Erythroblast (primary cell): ENCODE results near the gene NAT8L.

Source experiments
- DNase-seq, 2 experiments: peaks; one replicate each; lab custom pipeline; 2025; lab: John Stamatoyannopoulos, UW
- GATA1 ChIP-seq: IDR thresholded peaks from 2 replicates; pipeline ENCODE4 v1.6.1; 2011; ENCODE audit warnings: low read depth, mild to moderate bottlenecking, control low read depth, low read length, moderate library complexity
- POLR2A ChIP-seq: IDR thresholded peaks from 2 replicates; pipeline ENCODE4 v1.6.1; 2011; ENCODE audit warnings: mild to moderate bottlenecking, low read length

NAT8L gene

DNA sequence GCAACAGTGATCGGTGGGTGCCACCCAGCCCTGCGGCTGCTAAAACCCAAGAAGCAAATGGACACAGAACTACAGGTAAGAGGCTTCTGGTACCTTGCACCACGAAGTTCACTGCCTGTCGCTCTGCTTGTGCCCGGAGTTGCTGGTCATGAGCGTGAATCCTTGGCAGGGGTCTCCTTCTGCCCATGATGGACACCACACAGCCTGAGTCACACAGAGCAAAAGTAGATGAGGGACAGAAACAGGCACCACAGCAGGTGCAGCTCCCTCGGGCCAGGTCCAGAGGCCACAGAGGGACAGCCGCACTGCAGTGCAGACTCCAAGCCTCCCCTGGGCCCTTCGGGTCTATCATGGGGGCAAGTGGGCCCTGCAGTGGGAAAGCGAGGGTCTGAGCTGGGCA, 22.4 kb downstream of the NAT8L start:
- no peak for TF ChIP-seq POLR2A
- TF ChIP-seq GATA1: no peak
- no peak for DNase-seq

DNA sequence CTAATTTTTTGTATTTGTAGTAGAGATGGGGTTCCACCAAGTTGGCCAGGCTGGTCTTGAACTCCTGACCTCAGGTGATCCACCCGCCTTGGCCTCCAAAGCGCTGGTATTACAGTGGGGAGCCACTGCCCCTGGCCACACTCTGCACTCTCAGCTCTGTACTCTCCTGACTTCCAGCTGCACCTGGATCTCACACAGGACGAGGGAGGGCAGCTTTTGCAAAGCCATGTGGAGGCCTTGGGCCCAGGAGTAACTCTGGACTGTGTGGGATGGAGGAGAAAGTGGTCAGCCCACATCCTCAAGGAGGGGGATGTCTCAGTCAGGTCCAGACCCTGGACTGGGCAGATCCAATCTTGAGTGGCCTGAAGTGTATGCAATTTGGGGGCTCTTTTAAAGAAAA, 23.0 kb downstream of the NAT8L start:
- TF ChIP-seq GATA1: no peak
- TF ChIP-seq POLR2A: no peak
- DNase-seq: no peak

GRCh38 chr4:2082627-2083026, 23.5 kb downstream of the NAT8L start:
- TF ChIP-seq POLR2A (no peak), GATA1 (no peak)
- no peak for DNase-seq

DNA sequence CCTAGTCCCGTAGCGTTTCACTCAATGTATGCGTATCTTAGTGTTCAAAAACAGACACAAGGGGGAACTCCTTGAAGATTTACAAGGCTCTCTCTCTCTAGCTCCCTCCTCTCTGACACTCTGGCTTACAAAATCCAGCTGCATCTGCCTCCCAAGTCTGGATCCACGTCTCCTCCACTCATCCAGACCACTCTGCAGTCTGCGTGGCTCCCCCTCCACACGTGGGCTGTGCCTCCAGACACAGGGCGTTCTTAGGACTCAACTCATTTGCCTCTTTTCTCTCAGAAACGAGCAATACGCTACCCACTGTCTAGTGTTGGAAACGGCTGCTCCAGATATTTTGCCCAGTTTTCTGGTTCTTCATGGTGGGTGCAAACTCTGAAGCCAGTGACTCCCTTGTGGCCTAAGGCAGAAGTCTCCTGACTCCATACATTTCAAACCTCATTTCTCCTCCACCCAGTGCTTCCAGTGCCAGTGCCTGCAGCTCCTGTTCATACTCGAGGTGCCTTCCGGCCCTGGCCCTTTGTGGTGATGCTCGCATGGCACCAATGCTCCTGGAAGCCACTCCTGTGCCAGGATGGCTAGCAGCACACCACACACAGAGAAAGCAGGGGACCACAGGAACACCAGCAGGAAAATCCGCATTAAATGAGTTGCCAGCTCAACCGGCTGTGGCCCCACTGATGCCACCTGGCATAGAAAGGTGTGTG, 24.1 kb downstream of the NAT8L start:
- DNase-seq: no peak
- TF ChIP-seq GATA1 (no peak), POLR2A (no peak)

DNA sequence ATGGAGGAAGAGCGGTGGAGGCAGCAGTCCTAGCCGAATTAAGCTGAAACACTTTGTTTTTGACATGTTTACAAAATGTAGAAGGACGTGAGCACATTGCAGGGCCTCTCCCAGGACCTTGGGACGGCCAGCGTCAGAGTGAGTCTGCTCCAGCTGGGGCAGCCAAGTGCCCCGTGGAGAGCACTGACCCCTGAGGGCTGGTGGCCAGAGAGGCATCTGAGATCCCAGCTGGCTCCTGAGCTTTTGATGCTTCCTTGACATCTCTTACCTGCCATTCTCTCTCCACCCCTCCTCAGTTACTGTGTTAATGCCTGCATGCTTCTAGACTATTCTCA, 24.7 kb downstream of the NAT8L start:
- TF ChIP-seq POLR2A: no peak

DNA sequence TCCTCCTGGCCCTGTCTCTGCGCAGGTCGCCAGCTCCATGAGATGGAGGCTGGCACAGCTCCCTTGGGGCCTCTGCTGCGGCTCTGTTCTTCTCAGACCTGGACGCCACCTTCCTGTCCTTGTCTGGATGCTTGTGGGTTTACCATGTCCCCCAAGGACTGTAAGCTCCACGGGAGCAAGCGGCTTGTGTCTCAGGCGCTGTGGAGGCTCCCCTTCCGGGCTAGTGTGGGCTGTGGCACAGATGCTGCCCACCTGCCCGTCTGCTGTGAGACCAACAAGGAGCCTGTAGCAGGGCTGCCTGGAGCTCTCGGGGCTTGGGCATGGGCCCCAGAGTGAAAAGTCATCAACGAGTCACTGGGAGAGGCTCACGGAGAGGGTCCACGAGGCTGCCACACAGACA, 25.2 kb downstream of the NAT8L start:
- no peak for DNase-seq
- TF ChIP-seq GATA1: no peak
- no peak for TF ChIP-seq POLR2A

More for the DNA sequence above, 24.7 kb downstream of the NAT8L start:
- DNase-seq: no peak

GRCh38 chr4:2085496-2085901, 26.4 kb downstream of the NAT8L start:
- TF ChIP-seq GATA1 (no peak), POLR2A (no peak)
- DNase-seq: no peak

GRCh38 chr4:2087170-2087569, 28.0 kb downstream of the NAT8L start:
- no peak for DNase-seq

GRCh38 chr4:2089222-2089621, 30.1 kb downstream of the NAT8L start:
- TF ChIP-seq POLR2A: no peak
- TF ChIP-seq GATA1: no peak
- DNase-seq: no peak

More at GRCh38 chr4:2087170-2087569, 28.0 kb downstream of the NAT8L start:
- TF ChIP-seq GATA1 (no peak), POLR2A (no peak)

- TF ChIP-seq POLR2A (no peak), GATA1 (no peak)
- no peak for DNase-seq
These were observed 31.5 kb downstream of the NAT8L start for GRCh38 chr4:2090642-2091041.

- TF ChIP-seq POLR2A: no peak
- no peak for TF ChIP-seq GATA1
- DNase-seq: no peak
These were observed 33.0 kb downstream of the NAT8L start for GRCh38 chr4:2091990-2092668.

GRCh38 chr4:2092669-2093053, 33.5 kb downstream of the NAT8L start:
- no peak for DNase-seq
- TF ChIP-seq GATA1 (no peak), POLR2A (no peak)

- TF ChIP-seq GATA1 (no peak), POLR2A (no peak)
- DNase-seq: no peak
These were observed 34.1 kb downstream of the NAT8L start for GRCh38 chr4:2093265-2093664.

DNA sequence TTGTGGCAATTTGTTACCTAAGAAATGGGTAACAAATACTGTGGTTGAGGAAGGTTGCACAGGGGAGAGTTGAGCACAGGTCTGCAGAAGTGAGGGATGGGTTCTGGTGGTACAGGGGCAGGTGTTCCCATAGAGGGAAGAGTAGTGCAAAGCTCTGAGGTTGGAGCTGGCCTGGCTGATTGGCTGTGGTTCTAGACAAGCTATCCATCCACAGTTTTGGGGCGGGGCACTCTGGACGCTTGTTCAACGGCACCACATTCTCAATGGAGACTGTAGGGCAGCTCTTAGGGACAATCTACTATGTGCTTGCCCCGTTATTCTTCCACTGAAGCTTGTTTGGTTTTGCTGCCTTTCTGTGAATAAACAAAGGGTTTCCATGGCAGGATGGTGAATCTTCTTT, 35.4 kb downstream of the NAT8L start:
- DNase-seq: no peak
- TF ChIP-seq GATA1: no peak
- no peak for TF ChIP-seq POLR2A

- no peak for TF ChIP-seq POLR2A
- TF ChIP-seq GATA1: no peak
- no peak for DNase-seq
These were observed 36.3 kb downstream of the NAT8L start for GRCh38 chr4:2095236-2096072.
